Breast epithelium (tissue), 3 donors: ENCODE data around the gene LRRC1.

Experiments
- CTCF ChIP-seq, 3 donors: fragments of 450-650 bp; IDR thresholded peaks; one replicate each; pipeline ENCODE4 v1.5.1; 2016 to 2017; ENCODE audit warnings: antibody characterized with exemption in 3 of 3, mild to moderate bottlenecking in 3 of 3, moderate library complexity in 3 of 3
- POLR2A ChIP-seq: fragments of 450-650 bp; IDR thresholded peaks from one replicate; pipeline ENCODE4 v1.6.1; 2016; ENCODE audit warnings: antibody characterized with exemption, mild to moderate bottlenecking, moderate library complexity
- POLR2AphosphoS5 ChIP-seq, 3 donors: sonication (generic); formaldehyde crosslinking; IDR thresholded peaks; one replicate each; pipeline ENCODE4 v1.6.1; 2017; ENCODE audit warnings: antibody characterized with exemption in 3 of 3

GRCh38 chr6:53825532-53826321, 30.9 kb downstream of the LRRC1 start:
- TF ChIP-seq CTCF (IDR thresholded peaks at IDR 0.05) (no peak), POLR2AphosphoS5 (IDR thresholded peaks at IDR 0.05) (no peak), POLR2A (no peak)
